GM21528 (cell line): ENCODE measurements around the gene LRBA.
"Not testable (repeated sequence)": the region's sequence is repeated elsewhere in the genome, so short reads cannot be mapped to it uniquely, and the experiment has no call there.

Source experiments
- ATAC-seq: cut with Tn5 transposase; IDR thresholded peaks from one replicate; pipeline ENCODE4 v1.9.1; 2021; ENCODE audit warnings: mild to moderate bottlenecking, moderate library complexity; ENCODE audit not compliant: unreplicated experiment, low FRiP score

Gene LRBA

DNA sequence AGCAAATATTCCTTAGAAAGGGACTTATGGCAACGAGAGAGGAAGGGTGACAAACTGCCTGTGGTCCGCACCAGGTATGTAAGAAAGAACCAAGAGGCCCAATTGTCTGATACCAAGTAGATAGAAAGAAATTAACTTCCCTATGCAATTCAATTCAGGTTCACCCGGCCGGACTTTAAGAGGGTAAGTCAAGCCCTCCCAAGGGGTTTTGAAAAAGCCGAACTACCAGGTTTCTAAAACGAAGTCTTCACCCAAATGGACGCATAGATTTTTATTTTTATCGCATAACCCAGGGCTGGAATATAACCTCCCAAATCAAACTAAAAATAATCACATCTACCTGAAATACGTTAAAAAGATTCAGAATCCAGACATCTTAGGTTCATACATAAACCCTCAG lies 434.8 kb downstream of the LRBA start:
- ATAC-seq: no peak

- no peak for ATAC-seq
Measured at GRCh38 chr4:150579551-150580234, 435.4 kb downstream of the LRBA start.

DNA sequence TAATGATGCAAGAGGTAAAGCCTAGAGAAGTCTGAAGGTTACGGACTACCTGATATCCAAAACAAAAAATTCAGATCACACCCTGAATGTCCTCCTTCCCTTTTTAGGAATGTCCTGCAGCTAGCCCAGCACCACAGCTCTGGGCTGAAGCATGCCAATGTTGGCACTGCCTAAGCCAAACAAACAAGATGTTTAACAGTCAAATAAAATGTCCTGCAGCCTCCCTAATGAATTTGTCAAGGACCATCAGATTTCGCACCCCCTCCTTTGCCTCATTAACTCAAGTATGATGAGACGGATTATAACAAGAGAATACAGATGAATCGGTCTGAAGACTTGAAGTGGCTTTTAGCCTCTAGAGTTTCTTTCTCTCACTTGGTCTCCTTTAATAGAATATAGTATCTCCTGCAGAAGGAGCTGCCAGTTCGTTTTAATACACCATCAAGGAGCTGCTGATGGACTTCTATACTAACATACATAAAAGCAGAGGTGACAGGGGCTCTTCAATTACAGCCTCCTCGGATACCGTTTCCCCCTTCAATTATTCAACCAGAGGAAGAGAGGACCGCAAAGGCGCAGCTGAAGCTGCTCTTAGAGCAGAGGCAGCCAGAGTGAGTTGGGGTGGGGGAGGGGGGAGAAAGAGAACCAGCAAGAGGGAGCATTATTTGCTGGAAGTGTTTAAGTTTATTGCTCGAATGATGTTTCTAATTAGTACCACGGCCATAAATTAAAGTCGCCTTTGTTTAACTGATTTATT lies 436.2 kb downstream of the LRBA start:
- no peak for ATAC-seq

- no peak for ATAC-seq
Measured at GRCh38 chr4:150577796-150578195, 437.3 kb downstream of the LRBA start.

DNA sequence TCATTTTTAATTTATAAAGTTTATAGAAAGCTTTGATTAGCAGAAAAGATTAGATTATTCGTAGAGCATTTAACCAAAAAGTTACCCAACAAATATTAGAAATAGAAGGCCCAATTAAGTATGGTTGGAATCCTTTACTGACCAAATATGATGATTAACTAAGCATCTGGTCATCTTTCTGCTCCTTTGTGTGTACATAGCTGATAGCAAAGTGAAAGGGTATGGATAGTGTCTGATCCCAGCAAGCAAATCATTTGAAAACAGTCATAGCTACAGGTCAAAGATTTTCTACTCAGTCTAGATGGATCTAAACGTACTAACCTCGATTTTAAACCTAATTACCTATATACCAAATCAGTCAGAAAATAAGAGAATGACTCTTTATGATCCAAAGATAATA lies 440.4 kb downstream of the LRBA start:
- ATAC-seq: no peak

- no peak for ATAC-seq
Measured at GRCh38 chr4:150573534-150573933, 441.6 kb downstream of the LRBA start.

DNA sequence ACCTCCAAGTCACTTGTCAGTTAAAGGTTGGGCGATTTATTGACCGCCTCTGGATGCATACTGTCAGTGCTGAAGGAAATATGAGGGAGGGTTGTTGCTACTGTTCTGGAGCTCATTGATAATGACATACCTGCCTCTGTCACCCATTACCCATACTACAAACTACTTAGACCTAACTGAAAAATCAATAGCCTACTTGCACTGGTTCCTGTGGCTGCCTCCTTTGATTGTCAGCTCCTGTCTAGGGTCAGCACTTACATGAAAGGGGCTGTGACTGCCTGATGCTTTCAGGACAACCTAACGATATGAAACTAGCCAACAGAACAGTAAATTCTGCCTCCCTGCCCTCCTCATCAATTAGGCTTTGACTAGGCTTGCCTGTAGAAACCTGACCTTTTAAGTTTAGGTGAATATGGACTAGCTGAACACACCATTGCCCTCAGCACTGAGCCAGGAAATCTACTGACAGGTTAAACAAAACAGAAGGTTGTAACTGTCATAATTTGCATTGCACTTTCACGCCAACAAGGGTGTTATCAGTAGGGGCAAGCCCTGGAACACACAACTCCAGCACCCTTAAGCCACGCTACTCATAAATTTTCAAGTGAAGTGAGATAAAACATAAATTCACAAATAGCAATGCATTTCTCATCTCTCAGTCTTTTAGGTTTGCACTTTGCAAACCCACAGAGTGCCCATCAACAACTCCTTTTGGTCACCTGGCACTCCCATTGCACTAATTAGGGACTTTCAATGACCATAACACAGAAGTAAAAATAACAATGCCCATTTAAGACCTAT lies 442.2 kb downstream of the LRBA start:
- ATAC-seq: no peak

DNA sequence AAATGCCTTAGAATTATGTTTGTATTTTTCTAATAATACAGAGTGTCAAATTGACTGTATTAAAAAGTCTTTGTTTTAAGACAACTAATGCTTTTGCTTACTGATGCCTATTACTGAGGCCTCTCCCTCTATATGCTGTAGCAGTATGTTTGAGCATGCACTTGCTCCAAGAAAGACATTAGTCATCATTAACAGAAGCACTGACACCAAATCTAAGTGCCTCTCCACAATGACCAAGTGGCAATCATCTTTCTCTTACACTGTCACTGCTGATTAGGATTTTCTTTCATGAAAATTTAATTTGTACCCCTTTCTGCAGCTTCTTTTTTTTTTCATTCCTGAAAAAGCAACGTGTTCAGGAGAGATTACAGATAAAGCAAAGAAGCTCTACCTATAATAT lies 444.2 kb downstream of the LRBA start:
- ATAC-seq: no peak

DNA sequence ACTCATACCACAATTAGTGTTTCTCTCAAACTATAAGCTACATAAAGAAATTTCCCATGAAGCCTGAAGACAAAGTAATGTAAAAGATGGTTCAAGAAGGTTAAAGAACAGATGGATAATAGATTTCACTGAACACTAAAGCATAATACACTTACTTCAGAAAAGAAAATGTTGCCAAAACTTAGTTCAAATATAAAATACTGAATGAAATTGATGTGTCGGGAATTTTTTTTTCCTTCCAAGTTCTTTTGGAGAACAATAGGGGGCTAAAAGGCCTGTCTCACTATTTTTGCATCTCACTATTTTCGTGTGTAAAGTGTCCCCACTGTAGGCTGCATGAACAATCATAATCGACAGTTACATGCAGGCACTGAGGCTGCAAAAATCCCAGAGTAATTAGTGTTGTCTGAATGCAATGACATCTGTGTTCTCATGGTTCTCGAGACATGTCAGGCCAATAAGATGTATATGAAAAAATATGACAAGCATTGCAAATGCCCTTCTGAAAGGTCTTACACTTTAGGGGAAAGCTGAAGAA lies 445.0 kb downstream of the LRBA start:
- ATAC-seq: no peak

- no peak for ATAC-seq
Measured at GRCh38 chr4:150569384-150569987, 445.6 kb downstream of the LRBA start.

- ATAC-seq: no peak
Measured at GRCh38 chr4:150567070-150567469, 448.0 kb downstream of the LRBA start.

DNA sequence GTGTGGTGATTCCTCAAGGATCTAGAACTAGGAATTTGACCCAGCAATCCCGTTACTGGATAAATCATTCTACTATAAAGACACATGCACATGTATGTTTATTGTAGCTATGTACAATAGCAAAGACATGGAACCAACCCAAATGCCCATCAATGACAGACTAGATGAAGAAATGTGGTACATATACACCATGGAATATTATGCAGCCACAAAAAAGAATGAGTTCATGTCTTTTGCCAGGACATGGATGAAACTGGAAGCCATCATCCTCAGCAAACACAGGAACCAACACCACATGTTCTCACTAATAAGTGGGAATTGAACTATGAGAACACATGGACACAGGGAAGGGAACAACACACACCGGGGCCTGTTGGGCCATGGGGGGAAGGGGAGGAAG lies 450.1 kb downstream of the LRBA start:
- not testable (repeated sequence) for ATAC-seq

GRCh38 chr4:150562751-150563150 lies 452.3 kb downstream of the LRBA start:
- no peak for ATAC-seq

DNA sequence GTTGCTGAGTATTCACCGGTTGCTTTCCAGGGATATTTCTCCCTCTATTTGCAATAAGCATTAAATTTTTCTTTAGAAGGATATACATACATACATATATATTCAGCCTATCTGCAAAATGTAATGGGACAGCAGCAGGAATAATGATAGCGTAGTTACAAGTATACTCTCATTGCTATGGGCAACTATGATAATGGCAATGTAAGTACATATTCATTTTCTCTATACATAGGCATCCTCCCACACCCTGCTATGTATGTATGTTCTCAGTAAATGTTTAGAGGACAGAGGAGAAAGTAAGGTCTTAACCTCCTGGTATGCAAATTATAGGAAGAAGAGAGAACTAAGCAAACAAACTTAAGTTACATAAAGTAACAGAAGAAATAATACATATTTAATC lies 452.8 kb downstream of the LRBA start:
- no peak for ATAC-seq

- ATAC-seq: no peak
Measured at GRCh38 chr4:150561143-150561737, 453.8 kb downstream of the LRBA start.

- not testable (repeated sequence) for ATAC-seq
Measured at GRCh38 chr4:150557811-150558210, 457.3 kb downstream of the LRBA start.

DNA sequence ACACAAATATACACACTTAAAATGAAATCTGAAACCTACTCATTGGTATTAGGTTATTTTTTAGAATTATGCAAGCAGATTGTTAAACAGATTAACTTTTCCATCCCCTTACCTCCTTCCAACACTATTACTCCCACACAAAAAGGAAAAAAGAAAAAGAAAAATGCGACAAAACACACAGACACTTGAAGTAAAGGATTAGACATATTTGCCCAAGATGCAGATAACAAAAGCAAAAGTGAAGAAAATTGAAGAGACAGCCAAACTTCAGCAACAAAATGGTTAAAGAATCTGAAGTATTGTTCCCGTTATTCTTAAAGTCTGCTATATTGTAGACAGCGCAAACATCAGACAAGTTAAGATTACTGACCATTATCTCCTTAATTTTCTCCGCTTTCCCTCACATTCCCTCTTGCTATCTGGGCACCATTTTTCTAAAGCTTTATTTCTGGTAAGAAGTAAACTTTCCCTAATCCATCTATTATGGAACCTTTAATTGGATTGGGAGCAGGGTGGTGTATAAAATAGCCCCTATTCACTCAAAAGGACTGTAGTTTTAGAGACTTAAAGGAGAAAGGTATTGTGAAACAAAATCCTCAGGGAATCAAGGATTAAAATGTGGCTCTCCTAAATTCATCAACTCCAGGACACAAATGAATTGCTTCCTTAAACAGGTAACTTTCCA lies 467.8 kb downstream of the LRBA start:
- ATAC-seq: no peak

DNA sequence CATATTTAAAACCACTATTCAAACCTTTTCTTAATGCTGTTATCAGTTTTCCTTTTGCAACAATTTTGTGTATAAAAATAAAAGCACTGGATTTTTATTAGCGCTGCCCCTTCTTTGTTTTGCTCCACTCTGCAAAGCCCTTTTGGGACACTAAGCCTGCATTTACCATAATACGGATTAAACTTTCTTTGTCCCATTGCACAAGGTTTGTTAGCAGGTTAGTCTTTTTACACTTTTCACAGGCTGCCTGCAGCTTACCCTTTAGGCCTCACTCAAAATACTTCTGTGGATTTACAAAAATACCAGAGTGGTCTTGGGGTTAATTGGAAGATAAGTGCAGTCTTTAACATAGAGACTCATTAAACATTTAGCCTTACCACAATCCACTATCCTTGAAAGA lies 468.8 kb downstream of the LRBA start:
- ATAC-seq: no peak

- ATAC-seq: no peak
Measured at GRCh38 chr4:150543042-150543441, 472.0 kb downstream of the LRBA start.

- ATAC-seq: no peak
Measured at GRCh38 chr4:150541681-150542080, 473.4 kb downstream of the LRBA start.
